Parathyroid adenoma (tissue), 2 donors: ENCODE data around the gene FAM149B1.

Experiments
- H2AFZ ChIP-seq: fragments of 300-600 bp; sonication (generic); one replicate; pipeline ENCODE4 v1.7.0; 2017; ENCODE audit warnings: antibody characterized with exemption, mild to moderate bottlenecking
- H3K27ac ChIP-seq: fragments of 300-600 bp; sonication (generic); one replicate; pipeline ENCODE4 v1.7.0; 2017
- H3K27me3 ChIP-seq: fragments of 300-600 bp; sonication (generic); one replicate; pipeline ENCODE4 v1.7.0; 2017; ENCODE audit warnings: low read length; ENCODE audit not compliant: control insufficient read depth, insufficient read depth
- H3K36me3 ChIP-seq: fragments of 300-600 bp; sonication (generic); one replicate; pipeline ENCODE4 v1.7.0; 2017; ENCODE audit warnings: low read length; ENCODE audit not compliant: control insufficient read depth, insufficient read depth
- H3K4me1 ChIP-seq: fragments of 300-600 bp; sonication (generic); one replicate; pipeline ENCODE4 v1.7.0; 2017; ENCODE audit warnings: control low read depth
- H3K4me2 ChIP-seq: fragments of 300-600 bp; sonication (generic); one replicate; pipeline ENCODE4 v1.7.0; 2017; ENCODE audit warnings: low read length
- H3K4me3 ChIP-seq: fragments of 300-600 bp; sonication (generic); one replicate; pipeline ENCODE4 v1.7.0; 2017; ENCODE audit warnings: low read depth, low read length
- H3K79me2 ChIP-seq: fragments of 300-600 bp; sonication (generic); one replicate; pipeline ENCODE4 v1.7.0; 2017; ENCODE audit warnings: control low read depth
- H3K9ac ChIP-seq: fragments of 300-600 bp; sonication (generic); one replicate; pipeline ENCODE4 v1.7.0; 2017; ENCODE audit warnings: mild to moderate bottlenecking
- H3K9me3 ChIP-seq: fragments of 300-600 bp; sonication (generic); one replicate; pipeline ENCODE4 v1.7.0; 2017; ENCODE audit warnings: low read length; ENCODE audit not compliant: control insufficient read depth
- TF ChIP-seq, protein P1 (sequence below): fragments of 300-600 bp; sonication (generic); IDR thresholded peaks from one replicate; pipeline ENCODE4 v1.7.0; 2017; ENCODE audit warnings: antibody characterized with exemption, mild to moderate bottlenecking
- donor health status: primary hyperparathyroidism.

Gene FAM149B1

GRCh38 chr10:73229567-73229966 is 61.6 kb downstream of the FAM149B1 start:
- no peaks in the 10 kb centered on the region for H3K9me3 ChIP-seq
- TF ChIP-seq, protein P1, sequence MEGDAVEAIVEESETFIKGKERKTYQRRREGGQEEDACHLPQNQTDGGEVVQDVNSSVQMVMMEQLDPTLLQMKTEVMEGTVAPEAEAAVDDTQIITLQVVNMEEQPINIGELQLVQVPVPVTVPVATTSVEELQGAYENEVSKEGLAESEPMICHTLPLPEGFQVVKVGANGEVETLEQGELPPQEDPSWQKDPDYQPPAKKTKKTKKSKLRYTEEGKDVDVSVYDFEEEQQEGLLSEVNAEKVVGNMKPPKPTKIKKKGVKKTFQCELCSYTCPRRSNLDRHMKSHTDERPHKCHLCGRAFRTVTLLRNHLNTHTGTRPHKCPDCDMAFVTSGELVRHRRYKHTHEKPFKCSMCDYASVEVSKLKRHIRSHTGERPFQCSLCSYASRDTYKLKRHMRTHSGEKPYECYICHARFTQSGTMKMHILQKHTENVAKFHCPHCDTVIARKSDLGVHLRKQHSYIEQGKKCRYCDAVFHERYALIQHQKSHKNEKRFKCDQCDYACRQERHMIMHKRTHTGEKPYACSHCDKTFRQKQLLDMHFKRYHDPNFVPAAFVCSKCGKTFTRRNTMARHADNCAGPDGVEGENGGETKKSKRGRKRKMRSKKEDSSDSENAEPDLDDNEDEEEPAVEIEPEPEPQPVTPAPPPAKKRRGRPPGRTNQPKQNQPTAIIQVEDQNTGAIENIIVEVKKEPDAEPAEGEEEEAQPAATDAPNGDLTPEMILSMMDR: no peak
- no peaks in the 10 kb centered on the region for H3K36me3 ChIP-seq
- no peak overlapping the region for H3K4me2 ChIP-seq
- H2AFZ ChIP-seq: no peak overlapping the region
- H3K27me3 ChIP-seq: no peaks in the 10 kb centered on the region
- no peaks in the 10 kb centered on the region for H3K4me1 ChIP-seq
- H3K27ac ChIP-seq: no peak overlapping the region
- H3K79me2 ChIP-seq: no peaks in the 10 kb centered on the region
- no peak overlapping the region for H3K9ac ChIP-seq
- no peak overlapping the region for H3K4me3 ChIP-seq

GRCh38 chr10:73232887-73233286 is 65.0 kb downstream of the FAM149B1 start:
- no peaks in the 10 kb centered on the region for H3K27me3 ChIP-seq
- no peak overlapping the region for H3K4me3 ChIP-seq
- H3K4me2 ChIP-seq: no peak overlapping the region
- H3K27ac ChIP-seq: no peak overlapping the region
- H3K4me1 ChIP-seq: no peaks in the 10 kb centered on the region
- no peak overlapping the region for H3K9ac ChIP-seq
- TF ChIP-seq, protein P1: no peak
- no peaks in the 10 kb centered on the region for H3K79me2 ChIP-seq
- H2AFZ ChIP-seq: no peak overlapping the region
- H3K36me3 ChIP-seq: no peaks in the 10 kb centered on the region
- no peaks in the 10 kb centered on the region for H3K9me3 ChIP-seq

DNA sequence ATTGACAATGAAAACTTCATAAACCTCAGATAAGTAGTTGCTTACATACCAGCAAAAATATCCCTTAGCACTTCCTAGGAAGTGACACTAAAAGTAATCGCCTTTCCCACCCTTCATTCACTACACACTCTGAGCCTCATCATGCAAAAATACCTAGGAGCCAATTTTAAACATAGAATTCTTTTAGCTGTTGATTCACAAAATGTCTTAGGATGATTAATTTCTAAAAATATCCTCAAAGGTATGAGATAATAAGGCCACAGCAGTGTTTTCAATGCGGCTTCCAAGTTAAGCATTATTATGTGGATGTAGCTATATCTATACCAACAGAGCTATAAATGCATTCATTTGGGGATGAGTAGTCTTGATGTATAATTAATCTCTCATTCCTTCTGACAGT is 66.0 kb downstream of the FAM149B1 start:
- Histone ChIP-seq H3K27ac (no peak overlapping the region), H3K4me2 (no peak overlapping the region), H3K9ac (no peak overlapping the region), H3K9me3 (no peaks in the 10 kb centered on the region), H2AFZ (no peak overlapping the region), H3K36me3 (no peaks in the 10 kb centered on the region), H3K79me2 (no peaks in the 10 kb centered on the region), H3K27me3 (no peaks in the 10 kb centered on the region), H3K4me1 (no peaks in the 10 kb centered on the region), H3K4me3 (no peak overlapping the region)
- TF ChIP-seq, protein P1: no peak

- H3K9ac ChIP-seq: no peak overlapping the region
- no peak overlapping the region for H3K27ac ChIP-seq
- no peaks in the 10 kb centered on the region for H3K9me3 ChIP-seq
- no peak overlapping the region for H3K4me3 ChIP-seq
- H2AFZ ChIP-seq: no peak overlapping the region
- H3K4me2 ChIP-seq: no peak overlapping the region
- no peaks in the 10 kb centered on the region for H3K27me3 ChIP-seq
- no peaks in the 10 kb centered on the region for H3K4me1 ChIP-seq
- no peaks in the 10 kb centered on the region for H3K36me3 ChIP-seq
- no peaks in the 10 kb centered on the region for H3K79me2 ChIP-seq
- TF ChIP-seq, protein P1: no peak
Measured at GRCh38 chr10:73234695-73235094, 66.8 kb downstream of the FAM149B1 start.

GRCh38 chr10:73238990-73239566 is 71.2 kb downstream of the FAM149B1 start:
- Histone ChIP-seq H3K36me3 (no peaks in the 10 kb centered on the region), H3K79me2 (no peaks in the 10 kb centered on the region), H3K27me3 (no peaks in the 10 kb centered on the region), H3K9ac (no peak overlapping the region), H3K4me3 (no peak overlapping the region), H3K4me2 (no peak overlapping the region), H3K9me3 (no peaks in the 10 kb centered on the region), H3K27ac (no peak overlapping the region), H2AFZ (no peak overlapping the region), H3K4me1 (no peaks in the 10 kb centered on the region)
- TF ChIP-seq, protein P1: no peak
